IMR-90 (cell line): ENCODE data around the gene TMEM252. TPM values are rescaled to one million over a fixed set of nuclear protein-coding genes. Genes with fewer than 3 reads are reported as not detected.

Source experiments
- ATAC-seq: fragments of 200-7000 bp; cut with Tn5 transposase; 2 replicates; pipeline ENCODE4 v1.9.1; 2020; ENCODE audit warnings: low read depth, mild to moderate bottlenecking, moderate library complexity
- BruUV-seq: library from RNA; stranded (reverse); fragments of 400-500 nt; replicated peaks from 2 replicates; lab custom pipeline; 2021; lab: Mats Ljungman, UMichigan
- CTCF ChIA-PET: fragments of 300-600 bp; formaldehyde crosslinking; extraction: SDS; loops from one replicate; lab custom pipeline; 2021; ENCODE audit warnings: antibody characterized with exemption; lab: Yijun Ruan, JAX
- POLR2A ChIA-PET: fragments of 300-600 bp; sonication (Branson Sonifier 250); formaldehyde crosslinking; loops from one replicate; lab custom pipeline; 2022; ENCODE audit warnings: antibody characterized with exemption; ENCODE audit not compliant: unreplicated experiment; lab: Charles Lee
- DNase-seq: peaks from one replicate; pipeline ENCODE4 v3.0.0; 2013
- H2AFZ ChIP-seq: replicated peaks from 2 replicates; pipeline ENCODE3; 2013; ENCODE audit warnings: low read length, mild to moderate bottlenecking; ENCODE audit not compliant: poor library complexity
- H2AK5ac ChIP-seq: 2 replicates; pipeline ENCODE4 v1.6.1; 2013; ENCODE audit warnings: low read depth, low read length, inconsistent platforms
- H2AK9ac ChIP-seq: replicated peaks from 2 replicates; pipeline ENCODE3; 2013; ENCODE audit warnings: mild to moderate bottlenecking, low read depth, low read length, moderate library complexity; ENCODE audit not compliant: poor library complexity
- H2BK120ac ChIP-seq: 2 replicates; pipeline ENCODE4 v1.6.1; 2013; ENCODE audit warnings: low read depth, low read length, inconsistent platforms
- H2BK15ac ChIP-seq: 3 replicates; pipeline ENCODE4 v1.6.1; 2013; ENCODE audit warnings: low read depth, low read length, inconsistent platforms
- H2BK20ac ChIP-seq: 2 replicates; pipeline ENCODE4 v1.6.1; 2013; ENCODE audit warnings: low read depth, mild to moderate bottlenecking, inconsistent platforms, low read length, moderate library complexity
- H2BK5ac ChIP-seq: 2 replicates; pipeline ENCODE4 v1.6.1; 2013; ENCODE audit warnings: mild to moderate bottlenecking, low read depth, low read length, inconsistent platforms; ENCODE audit not compliant: poor library complexity, severe bottlenecking
- H3K14ac ChIP-seq: replicated peaks from 2 replicates; pipeline ENCODE4 v1.6.1; 2013; ENCODE audit warnings: low read depth, low read length, inconsistent platforms
- H3K18ac ChIP-seq: 2 replicates; pipeline ENCODE4 v1.6.1; 2013; ENCODE audit warnings: low read depth, low read length, control low read depth
- H3K23ac ChIP-seq: 2 replicates; pipeline ENCODE4 v1.6.1; 2013; ENCODE audit warnings: low read depth, low read length, inconsistent platforms
- H3K27ac ChIP-seq: 2 replicates; pipeline ENCODE4 v1.5.1; 2013; ENCODE audit warnings: mild to moderate bottlenecking, control low read depth, low read length; ENCODE audit not compliant: insufficient read depth
- H3K27me3 ChIP-seq: 2 replicates; pipeline ENCODE4 v1.6.1; 2013; ENCODE audit warnings: low read length; ENCODE audit not compliant: control insufficient read depth, insufficient read depth
- H3K36me3 ChIP-seq: 2 replicates; pipeline ENCODE4 v1.6.1; 2013; ENCODE audit warnings: low read length, mixed read lengths; ENCODE audit not compliant: control insufficient read depth, insufficient read depth
- H3K4ac ChIP-seq: 2 replicates; pipeline ENCODE4 v1.6.1; 2013; ENCODE audit warnings: low read depth, low read length, inconsistent platforms
- H3K4me1 ChIP-seq: 2 replicates; pipeline ENCODE4 v1.6.1; 2013; ENCODE audit warnings: low read length, mixed read lengths; ENCODE audit not compliant: control insufficient read depth, insufficient read depth
- H3K4me2 ChIP-seq: 2 replicates; pipeline ENCODE4 v1.6.1; 2013; ENCODE audit warnings: low read depth, mild to moderate bottlenecking, control low read depth, low read length, moderate library complexity
- H3K4me3 ChIP-seq: 2 replicates; pipeline ENCODE4 v1.5.1; 2013; ENCODE audit warnings: low read depth, mild to moderate bottlenecking, control low read depth, low read length, moderate library complexity; ENCODE audit not compliant: insufficient read depth
- H3K56ac ChIP-seq: 2 replicates; pipeline ENCODE4 v1.6.1; 2013; ENCODE audit warnings: low read length, inconsistent platforms; ENCODE audit not compliant: insufficient read depth; ENCODE audit errors: extremely low read depth
- H3K79me1 ChIP-seq, 2 experiments: 2 replicates each; pipeline ENCODE4 v1.6.1; 2013; ENCODE audit warnings: low read length in 2 of 2, inconsistent platforms in 1 of 2, low read depth in 1 of 2
- H3K9ac ChIP-seq: 2 replicates; pipeline ENCODE4 v1.6.1; 2013; ENCODE audit warnings: low read depth, low read length, control low read depth
- H3K9me1 ChIP-seq: 2 replicates; pipeline ENCODE4 v1.6.1; 2013; ENCODE audit warnings: low read length, inconsistent platforms; ENCODE audit not compliant: insufficient read depth
- H3K9me3 ChIP-seq: 2 replicates; pipeline ENCODE4 v1.6.1; 2013; ENCODE audit warnings: low read length; ENCODE audit not compliant: control insufficient read depth, insufficient read depth
- H4K20me1 ChIP-seq: 2 replicates; pipeline ENCODE4 v1.6.1; 2013; ENCODE audit warnings: low read length, inconsistent platforms; ENCODE audit not compliant: insufficient read depth
- H4K5ac ChIP-seq: 2 replicates; pipeline ENCODE4 v1.6.1; 2013; ENCODE audit warnings: mild to moderate bottlenecking, low read depth, low read length, control low read depth
- H4K8ac ChIP-seq, 2 experiments: 2 replicates each; pipeline ENCODE4 v1.6.1; 2013; ENCODE audit warnings: low read depth in 2 of 2, low read length in 2 of 2, control low read depth in 1 of 2, inconsistent platforms in 1 of 2
- H4K91ac ChIP-seq: 2 replicates; pipeline ENCODE4 v1.6.1; 2013; ENCODE audit warnings: low read depth, low read length, inconsistent platforms; ENCODE audit not compliant: insufficient read depth
- NFE2L2 ChIP-seq: fragments of 150-350 bp; IDR thresholded peaks from 2 replicates; pipeline ENCODE4 v1.6.1; 2016; ENCODE audit warnings: low read depth, mild to moderate bottlenecking, low read length
- WGBS, 2 experiments: methylation state at CpG; one replicate each; pipeline versions ENCODE4 v1.1.5 to v1.1.7; 2013; ENCODE audit warnings: missing lambda C conversion rate in 2 of 2; ENCODE audit not compliant: insufficient read length in 1 of 2; ENCODE audit errors: extremely low coverage in 2 of 2; 5-methylcytosine and 5-hydroxymethylcytosine counted together
- dilution Hi-C: fragments of 300-500 bp; cut with HindIII; formaldehyde crosslinking; loops from one replicate; pipeline ENCODE4 v1.14.3; 2018; ENCODE audit warnings: low sequenced_read_pairs; ENCODE audit not compliant: unreplicated experiment
- in situ Hi-C: fragments of 300-500 bp; cut with MboI; formaldehyde crosslinking; loops from 3 replicates; pipeline ENCODE4 v1.14.3; 2019; ENCODE audit warnings: low sequenced_read_pairs, inconsistent platforms, mixed read lengths
- intact Hi-C: fragments of 100-400 bp; cut with micrococcal nuclease; formaldehyde crosslinking; loops from 2 replicates; pipeline ENCODE4 v1.10.0; 2022
- polyA plus RNA-seq, 3 experiments: library from polyadenylated mRNA; depleted of rRNA; stranded (reverse); fragments of >200 nt; gene quantifications; 2 replicates each; pipeline ENCODE4 v1.2.3, GENCODE V29; 2012; ENCODE audit warnings: low replicate concordance in 1 of 3
- total RNA-seq: library from RNA; depleted of rRNA; stranded (reverse); fragments of >200 nt; gene quantifications from 2 replicates; pipeline ENCODE4 v1.2.3, GENCODE V29; 2012

The TMEM252 gene
- total and polyA plus RNA-seq, 2 of the 4 experiments (the other 2 are of a cell fraction): not detected

DNA sequence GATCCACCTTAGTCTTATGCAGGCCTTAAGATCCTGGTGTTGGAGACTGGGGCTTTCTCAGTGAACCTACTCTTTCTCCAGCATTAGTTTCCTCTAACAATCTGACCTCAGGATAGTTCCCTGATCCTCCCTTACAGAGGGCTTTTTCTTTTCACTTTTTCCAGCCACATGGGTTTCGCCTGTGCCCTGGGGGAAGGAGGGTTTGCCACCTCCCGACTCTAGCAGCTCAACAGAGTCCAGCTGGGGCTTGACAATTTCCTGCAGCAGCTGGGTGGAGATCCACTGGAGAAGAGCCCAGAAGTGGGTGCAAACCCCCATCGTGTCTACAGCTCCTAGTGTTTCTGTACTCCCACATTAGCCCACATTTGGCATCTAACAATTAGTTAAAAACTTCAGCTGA, 7.6 kb upstream of the TMEM252 start:
- Histone ChIP-seq H3K18ac (no peak overlapping the region), H3K9me1 (no peaks in the 10 kb centered on the region), H3K79me1 (no peaks in the 10 kb centered on the region), H2BK120ac (no peak overlapping the region), H3K9ac (no peak overlapping the region), H3K4me2 (no peak overlapping the region), H4K5ac (no peak overlapping the region), H3K56ac (no peak overlapping the region), H2BK5ac (no peak overlapping the region), H2BK15ac (no peak overlapping the region), H2AFZ (no peak overlapping the region), H3K23ac (no peak overlapping the region), H3K27me3 (0 out of 2 replicates have a peak, but pooled peaks cover 1% of the 10 kb centered on the region), H4K20me1 (no peaks in the 10 kb centered on the region), H2BK20ac (no peak overlapping the region), H4K91ac (no peak overlapping the region), H2AK5ac (no peak overlapping the region), H3K14ac (no peak overlapping the region), H4K8ac (no peak overlapping the region), H3K27ac (no peak overlapping the region), H3K9me3 (no peaks in the 10 kb centered on the region), H2AK9ac (no peak overlapping the region), H3K4me1 (no peaks in the 10 kb centered on the region), H3K4me3 (no peak overlapping the region), H3K4ac (no peak overlapping the region), H3K36me3 (no peaks in the 10 kb centered on the region)
- BruUV-seq: no TSS peak
- ChIA-PET CTCF (no interaction called here), POLR2A (no interaction called here)
- TF ChIP-seq NFE2L2: no peak
- dilution Hi-C loops (no loop called here), in situ Hi-C loops (no loop called here), intact Hi-C loops (no loop called here)
- whole genome bisulfite sequencing, 2 experiments: no CpG with 5 or more reads among the region's 3 CpGs
- DNase-seq (no peak), ATAC-seq (no peak)
